ENCODE measurements around the gene RFX2. TPM values are rescaled to one million over a fixed set of nuclear protein-coding genes. Genes with fewer than 3 reads are reported as not detected.

The RFX2 gene
- total and polyA plus RNA-seq, 10 of the 15 experiments (the other 5 are each of a cell fraction or from before 2014, with no cell fraction given) = 3.2 to 9.8 (median 4.7) TPM

DNA sequence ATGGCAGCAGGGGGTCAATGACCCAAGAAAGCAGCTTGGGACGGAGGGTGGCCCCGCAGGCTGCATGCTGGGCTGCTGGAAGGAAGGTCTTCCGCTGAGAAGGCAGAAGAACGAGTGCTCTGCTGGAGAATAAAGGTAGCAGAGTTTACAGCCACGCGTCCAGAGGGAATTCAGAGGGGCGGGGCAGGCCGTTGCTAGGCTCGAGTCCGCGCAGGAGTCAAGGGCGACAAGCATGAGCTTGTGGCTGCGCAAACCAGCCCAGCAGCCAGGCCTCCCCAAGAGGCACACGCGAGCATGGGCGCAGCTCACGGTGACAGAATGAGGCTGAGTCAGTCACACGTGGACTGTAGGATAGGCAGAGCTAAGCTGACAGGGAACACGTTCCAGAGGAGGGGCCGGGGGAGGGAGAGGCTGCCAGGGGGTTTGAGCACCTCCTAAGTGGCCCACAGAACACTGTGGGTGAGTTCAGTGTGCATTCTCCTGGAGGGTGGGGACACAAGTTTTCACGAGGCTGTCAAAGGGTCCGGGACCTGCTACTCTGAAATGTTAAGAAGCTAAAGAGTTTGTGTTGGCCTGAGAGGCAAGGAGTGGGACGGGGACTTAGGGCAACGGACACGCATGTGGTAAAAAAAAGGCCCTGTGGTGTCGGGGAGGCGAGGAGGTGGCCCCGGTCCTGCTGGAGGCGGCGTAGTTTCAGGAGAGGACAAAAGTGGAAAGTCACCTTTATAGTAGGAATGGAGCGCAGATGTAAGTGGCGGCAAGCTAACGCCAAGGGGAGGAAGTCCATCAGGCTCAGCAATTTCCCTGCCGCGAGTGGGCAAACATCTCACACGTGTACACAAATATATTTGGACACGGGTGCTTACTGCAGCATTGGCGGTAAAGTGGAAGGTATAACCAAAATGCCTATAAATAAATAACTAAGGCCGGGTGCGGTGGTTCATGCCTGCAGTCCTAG lies 17.7 kb downstream of the RFX2 start (continued):
- TF ChIP-seq, protein P1, sequence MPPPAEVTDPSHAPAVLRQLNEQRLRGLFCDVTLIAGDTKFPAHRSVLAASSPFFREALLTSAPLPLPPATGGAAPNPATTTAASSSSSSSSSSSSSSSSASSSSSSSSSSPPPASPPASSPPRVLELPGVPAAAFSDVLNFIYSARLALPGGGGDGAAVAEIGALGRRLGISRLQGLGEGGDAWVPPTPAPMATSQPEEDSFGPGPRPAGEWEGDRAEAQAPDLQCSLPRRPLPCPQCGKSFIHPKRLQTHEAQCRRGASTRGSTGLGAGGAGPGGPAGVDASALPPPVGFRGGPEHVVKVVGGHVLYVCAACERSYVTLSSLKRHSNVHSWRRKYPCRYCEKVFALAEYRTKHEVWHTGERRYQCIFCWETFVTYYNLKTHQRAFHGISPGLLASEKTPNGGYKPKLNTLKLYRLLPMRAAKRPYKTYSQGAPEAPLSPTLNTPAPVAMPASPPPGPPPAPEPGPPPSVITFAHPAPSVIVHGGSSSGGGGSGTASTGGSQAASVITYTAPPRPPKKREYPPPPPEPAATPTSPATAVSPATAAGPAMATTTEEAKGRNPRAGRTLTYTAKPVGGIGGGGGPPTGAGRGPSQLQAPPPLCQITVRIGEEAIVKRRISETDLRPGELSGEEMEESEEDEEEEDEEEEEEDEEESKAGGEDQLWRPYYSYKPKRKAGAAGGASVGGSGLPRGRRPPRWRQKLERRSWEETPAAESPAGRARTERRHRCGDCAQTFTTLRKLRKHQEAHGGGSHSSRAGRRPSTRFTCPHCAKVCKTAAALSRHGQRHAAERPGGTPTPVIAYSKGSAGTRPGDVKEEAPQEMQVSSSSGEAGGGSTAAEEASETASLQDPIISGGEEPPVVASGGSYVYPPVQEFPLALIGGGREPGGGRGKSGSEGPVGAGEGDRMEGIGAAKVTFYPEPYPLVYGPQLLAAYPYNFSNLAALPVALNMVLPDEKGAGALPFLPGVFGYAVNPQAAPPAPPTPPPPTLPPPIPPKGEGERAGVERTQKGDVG (CRISPR knock-in tag; IDR thresholded peaks at IDR 0.05) = no peak

DNA sequence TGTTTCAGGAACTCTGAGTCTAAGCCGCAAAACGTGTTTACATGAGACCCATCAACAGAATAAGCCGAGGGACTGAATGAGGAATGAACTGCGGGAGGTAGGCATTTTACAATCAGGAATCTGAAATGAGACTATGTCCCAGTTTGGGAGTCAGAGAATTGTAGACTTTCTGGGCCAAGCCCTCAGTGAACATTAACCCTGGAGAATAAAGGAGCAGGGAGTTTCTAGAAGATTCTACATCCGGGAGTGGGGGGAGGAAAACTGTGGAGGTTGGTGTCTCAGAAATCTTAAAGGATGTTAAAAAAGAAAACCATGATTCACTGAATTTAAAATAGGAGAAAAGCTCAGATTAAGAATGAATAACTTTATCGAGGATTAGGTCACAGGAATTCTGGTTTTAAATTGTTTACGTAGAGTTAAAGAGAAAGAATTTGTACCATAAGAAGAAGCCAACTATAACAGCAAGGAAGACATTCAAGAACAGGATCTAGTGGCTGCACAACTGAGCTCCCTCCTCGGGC lies 18.5 kb downstream of the RFX2 start:
- no peaks in the 10 kb centered on the region for H4K20me1 ChIP-seq (ENCODE audit: control insufficient read depth, insufficient read depth)
- no peak for ATAC-seq
- no peak overlapping the region for H3K27ac ChIP-seq (ENCODE audit: control insufficient read depth, insufficient read depth)
- no peak overlapping the region for H3K4me3 ChIP-seq
- no peaks in the 10 kb centered on the region for H3K27me3 ChIP-seq (replicated peaks in 1 of 2; ENCODE audit: control insufficient read depth in 2 of 2, insufficient read depth in 2 of 2, low read length in 1 of 2)
- H3K9me3 ChIP-seq (replicated peaks; ENCODE audit: control insufficient read depth, insufficient read depth, low read length) = no peaks in the 10 kb centered on the region
- H2AFZ ChIP-seq (ENCODE audit: control insufficient read depth, low read depth, low read length) = no peak overlapping the region
- TF ChIP-seq NFYB (IDR thresholded peaks at IDR 0.05; ENCODE audit: insufficient read depth, low read depth, low read length) = no peak
- TF ChIP-seq, protein P2, sequence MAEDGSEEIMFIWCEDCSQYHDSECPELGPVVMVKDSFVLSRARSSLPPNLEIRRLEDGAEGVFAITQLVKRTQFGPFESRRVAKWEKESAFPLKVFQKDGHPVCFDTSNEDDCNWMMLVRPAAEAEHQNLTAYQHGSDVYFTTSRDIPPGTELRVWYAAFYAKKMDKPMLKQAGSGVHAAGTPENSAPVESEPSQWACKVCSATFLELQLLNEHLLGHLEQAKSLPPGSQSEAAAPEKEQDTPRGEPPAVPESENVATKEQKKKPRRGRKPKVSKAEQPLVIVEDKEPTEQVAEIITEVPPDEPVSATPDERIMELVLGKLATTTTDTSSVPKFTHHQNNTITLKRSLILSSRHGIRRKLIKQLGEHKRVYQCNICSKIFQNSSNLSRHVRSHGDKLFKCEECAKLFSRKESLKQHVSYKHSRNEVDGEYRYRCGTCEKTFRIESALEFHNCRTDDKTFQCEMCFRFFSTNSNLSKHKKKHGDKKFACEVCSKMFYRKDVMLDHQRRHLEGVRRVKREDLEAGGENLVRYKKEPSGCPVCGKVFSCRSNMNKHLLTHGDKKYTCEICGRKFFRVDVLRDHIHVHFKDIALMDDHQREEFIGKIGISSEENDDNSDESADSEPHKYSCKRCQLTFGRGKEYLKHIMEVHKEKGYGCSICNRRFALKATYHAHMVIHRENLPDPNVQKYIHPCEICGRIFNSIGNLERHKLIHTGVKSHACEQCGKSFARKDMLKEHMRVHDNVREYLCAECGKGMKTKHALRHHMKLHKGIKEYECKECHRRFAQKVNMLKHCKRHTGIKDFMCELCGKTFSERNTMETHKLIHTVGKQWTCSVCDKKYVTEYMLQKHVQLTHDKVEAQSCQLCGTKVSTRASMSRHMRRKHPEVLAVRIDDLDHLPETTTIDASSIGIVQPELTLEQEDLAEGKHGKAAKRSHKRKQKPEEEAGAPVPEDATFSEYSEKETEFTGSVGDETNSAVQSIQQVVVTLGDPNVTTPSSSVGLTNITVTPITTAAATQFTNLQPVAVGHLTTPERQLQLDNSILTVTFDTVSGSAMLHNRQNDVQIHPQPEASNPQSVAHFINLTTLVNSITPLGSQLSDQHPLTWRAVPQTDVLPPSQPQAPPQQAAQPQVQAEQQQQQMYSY (CRISPR knock-in tag; IDR thresholded peaks at IDR 0.05) = no peak
- TF ChIP-seq ATF7 (IDR thresholded peaks at IDR 0.05; ENCODE audit: low read depth) = no peak
- TF ChIP-seq, protein P3, sequence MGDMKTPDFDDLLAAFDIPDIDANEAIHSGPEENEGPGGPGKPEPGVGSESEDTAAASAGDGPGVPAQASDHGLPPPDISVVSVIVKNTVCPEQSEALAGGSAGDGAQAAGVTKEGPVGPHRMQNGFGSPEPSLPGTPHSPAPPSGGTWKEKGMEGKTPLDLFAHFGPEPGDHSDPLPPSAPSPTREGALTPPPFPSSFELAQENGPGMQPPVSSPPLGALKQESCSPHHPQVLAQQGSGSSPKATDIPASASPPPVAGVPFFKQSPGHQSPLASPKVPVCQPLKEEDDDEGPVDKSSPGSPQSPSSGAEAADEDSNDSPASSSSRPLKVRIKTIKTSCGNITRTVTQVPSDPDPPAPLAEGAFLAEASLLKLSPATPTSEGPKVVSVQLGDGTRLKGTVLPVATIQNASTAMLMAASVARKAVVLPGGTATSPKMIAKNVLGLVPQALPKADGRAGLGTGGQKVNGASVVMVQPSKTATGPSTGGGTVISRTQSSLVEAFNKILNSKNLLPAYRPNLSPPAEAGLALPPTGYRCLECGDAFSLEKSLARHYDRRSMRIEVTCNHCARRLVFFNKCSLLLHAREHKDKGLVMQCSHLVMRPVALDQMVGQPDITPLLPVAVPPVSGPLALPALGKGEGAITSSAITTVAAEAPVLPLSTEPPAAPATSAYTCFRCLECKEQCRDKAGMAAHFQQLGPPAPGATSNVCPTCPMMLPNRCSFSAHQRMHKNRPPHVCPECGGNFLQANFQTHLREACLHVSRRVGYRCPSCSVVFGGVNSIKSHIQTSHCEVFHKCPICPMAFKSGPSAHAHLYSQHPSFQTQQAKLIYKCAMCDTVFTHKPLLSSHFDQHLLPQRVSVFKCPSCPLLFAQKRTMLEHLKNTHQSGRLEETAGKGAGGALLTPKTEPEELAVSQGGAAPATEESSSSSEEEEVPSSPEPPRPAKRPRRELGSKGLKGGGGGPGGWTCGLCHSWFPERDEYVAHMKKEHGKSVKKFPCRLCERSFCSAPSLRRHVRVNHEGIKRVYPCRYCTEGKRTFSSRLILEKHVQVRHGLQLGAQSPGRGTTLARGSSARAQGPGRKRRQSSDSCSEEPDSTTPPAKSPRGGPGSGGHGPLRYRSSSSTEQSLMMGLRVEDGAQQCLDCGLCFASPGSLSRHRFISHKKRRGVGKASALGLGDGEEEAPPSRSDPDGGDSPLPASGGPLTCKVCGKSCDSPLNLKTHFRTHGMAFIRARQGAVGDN (IDR thresholded peaks at IDR 0.05) = no peak
- no peak for TF ChIP-seq POLR2A (IDR thresholded peaks at IDR 0.05; ENCODE audit: low read depth, low read length)
- no peak for TF ChIP-seq NR2F1 (conservative IDR thresholded peaks at IDR 0.05)
- no peak for TF ChIP-seq STAT1 (conservative IDR thresholded peaks at IDR 0.05)
- intact Hi-C loops (cut with micrococcal nuclease; ENCODE audit: unreplicated experiment) = no loop called here
- SMC1A ChIA-PET (ENCODE audit: uncharacterized antibody, unreplicated experiment) = interaction anchor here (0.8 to 1.8 kb wide), 2 partner anchors 12 to 34 kb away, joined by 6 read pairs; no protein-coding TSS in a partner anchor
- in situ Hi-C loops (cut with MboI) = no loop called here
- CTCF ChIA-PET = interaction anchor here (0.7 to 1.1 kb wide), 2 partner anchors 103 to 129 kb away, joined by 3 read pairs; no protein-coding TSS in a partner anchor
- no peak overlapping the region for H3K9ac ChIP-seq (ENCODE audit: control insufficient read depth, insufficient read depth, low read length)
- H3K36me3 ChIP-seq (ENCODE audit: control insufficient read depth in 2 of 2, insufficient read depth in 2 of 2, low read length in 1 of 2) = no peaks in the 10 kb centered on the region
- no peak for FAIRE-seq
- no TSS peak for BruUV-seq (replicated peaks)
- H3K4me2 ChIP-seq (ENCODE audit: control insufficient read depth, insufficient read depth) = no peak overlapping the region
- no peaks in the 10 kb centered on the region for H3K79me2 ChIP-seq (ENCODE audit: control insufficient read depth, insufficient read depth, low read length)
- no peak for DNase-seq (ENCODE audit: low read depth, low spot score)
- RAD21 ChIA-PET (ENCODE audit: unreplicated experiment) = no interaction called here
- WGBS (ENCODE audit: insufficient coverage, insufficient replicate concordance, low lambda C conversion rate, missing lambda C conversion rate) = 72% methylated on average over 8 of the region's 8 CpGs
- H3K4me1 ChIP-seq (ENCODE audit: control insufficient read depth, insufficient read depth, low read length) = peaks cover 17% of the 10 kb centered on the region
- POLR2A ChIA-PET = interaction anchor here (0.5 to 1.4 kb wide), 2 partner anchors 13 to 399 kb away, joined by 6 to 8 read pairs; no protein-coding TSS in a partner anchor
